GM12878 (cell line): Measurements from ENCODE around the gene POU5F1. TPM values are rescaled to one million over a fixed set of nuclear protein-coding genes. Genes with fewer than 3 reads are reported as not detected.

Source experiments
- ATAC-seq: fragments of 200-7000 bp; cut with Tn5 transposase; 3 replicates; pipeline ENCODE4 v1.9.1; 2020; ENCODE audit warnings: mild to moderate bottlenecking, moderate library complexity
- BruUV-seq: library from RNA; stranded (reverse); fragments of 400-500 nt; replicated peaks from 2 replicates; lab custom pipeline; 2021; lab: Mats Ljungman, UMichigan
- CTCF ChIA-PET: fragments of 300-600 bp; sonication (Branson Sonifier 250); formaldehyde crosslinking; extraction: SDS; loops from one replicate; lab custom pipeline; 2021; ENCODE audit warnings: inconsistent platforms; lab: Yijun Ruan, JAX
- POLR2A ChIA-PET: fragments of 350-600 bp; formaldehyde crosslinking; extraction: SDS; loops from one replicate; lab custom pipeline; 2021; ENCODE audit warnings: inconsistent platforms; lab: Charles Lee
- RAD21 ChIA-PET: fragments of 300-600 bp; sonication (Branson Sonifier 250); formaldehyde crosslinking; loops from one replicate; lab custom pipeline; 2023; ENCODE audit warnings: antibody characterized with exemption; ENCODE audit not compliant: unreplicated experiment; lab: Charles Lee
- SMC1A ChIA-PET: fragments of 300-600 bp; sonication (Branson Sonifier 250); formaldehyde crosslinking; loops from one replicate; lab custom pipeline; 2023; ENCODE audit not compliant: unreplicated experiment, uncharacterized antibody; lab: Charles Lee
- DNase-seq: peaks from one replicate; pipeline ENCODE4 v3.0.0-alpha.2; 2011; ENCODE audit warnings: low read depth, low spot score
- FAIRE-seq: peaks from 3 replicates; lab custom pipeline; 2011; peaks lifted over from hg19 to GRCh38; lab: Jason Lieb, UNC
- H2AFZ ChIP-seq: 2 replicates; pipeline ENCODE4 v1.6.0; 2011; ENCODE audit warnings: low read depth, low read length, control low read depth; ENCODE audit not compliant: control insufficient read depth
- H3K27ac ChIP-seq: 2 replicates; pipeline ENCODE4 v1.5.1; 2011; ENCODE audit warnings: control low read depth; ENCODE audit not compliant: control insufficient read depth, insufficient read depth
- H3K27me3 ChIP-seq, 2 experiments: replicated peaks in 1 of 2; 2 replicates each; pipeline versions ENCODE4 v1.6.0 to v1.6.1; 2011; ENCODE audit warnings: low read length in 1 of 2; ENCODE audit not compliant: control insufficient read depth in 2 of 2, insufficient read depth in 2 of 2
- H3K36me3 ChIP-seq, 2 experiments: 2 replicates each; pipeline ENCODE4 v1.5.1; 2011; ENCODE audit warnings: low read length in 1 of 2; ENCODE audit not compliant: control insufficient read depth in 2 of 2, insufficient read depth in 2 of 2
- H3K4me1 ChIP-seq: 2 replicates; pipeline ENCODE4 v1.6.1; 2011; ENCODE audit warnings: mild to moderate bottlenecking, low read length, moderate library complexity, mixed read lengths; ENCODE audit not compliant: control insufficient read depth, insufficient read depth
- H3K4me2 ChIP-seq: 2 replicates; pipeline ENCODE4 v1.6.0; 2011; ENCODE audit warnings: control low read depth; ENCODE audit not compliant: control insufficient read depth, insufficient read depth
- H3K4me3 ChIP-seq: fragments of 200-600 bp; sonication (generic); 2 replicates; pipeline ENCODE4 v1.5.1; 2016
- H3K79me2 ChIP-seq: 2 replicates; pipeline ENCODE4 v1.6.0; 2011; ENCODE audit warnings: low read length; ENCODE audit not compliant: control insufficient read depth, insufficient read depth
- H3K9ac ChIP-seq: 2 replicates; pipeline ENCODE4 v1.8.0; 2011; ENCODE audit warnings: low read length, control low read depth, mixed read lengths; ENCODE audit not compliant: control insufficient read depth, insufficient read depth
- H3K9me3 ChIP-seq: replicated peaks from 3 replicates; pipeline ENCODE4 v1.5.1; 2011; ENCODE audit warnings: mild to moderate bottlenecking, low read length; ENCODE audit not compliant: control insufficient read depth, insufficient read depth
- H4K20me1 ChIP-seq: 2 replicates; pipeline ENCODE4 v1.6.0; 2011; ENCODE audit not compliant: control insufficient read depth, insufficient read depth
- ATF2 ChIP-seq: IDR thresholded peaks from 2 replicates; pipeline ENCODE4 v1.6.1; 2012; ENCODE audit warnings: low read length, inconsistent platforms
- CHD4 ChIP-seq: fragments of 200-600 bp; sonication (generic); IDR thresholded peaks from 2 replicates; pipeline ENCODE4 v1.6.1; 2016; ENCODE audit warnings: mild to moderate bottlenecking
- CREM ChIP-seq: IDR thresholded peaks from 2 replicates; pipeline ENCODE4 v1.6.1; 2014; ENCODE audit warnings: antibody characterized with exemption, low read depth
- E2F8 ChIP-seq: fragments of 450-650 bp; IDR thresholded peaks from 2 replicates; pipeline ENCODE4 v1.6.1; 2018; ENCODE audit warnings: mild to moderate bottlenecking, low read depth, moderate library complexity; ENCODE audit not compliant: partially characterized antibody
- EZH2 ChIP-seq: IDR thresholded peaks from 2 replicates; pipeline ENCODE4 v1.6.1; 2012; ENCODE audit warnings: low read depth, mild to moderate bottlenecking, control low read depth, inconsistent platforms, low read length, borderline replicate concordance; ENCODE audit not compliant: control insufficient read depth
- IRF5 ChIP-seq: fragments of 450-650 bp; IDR thresholded peaks from 2 replicates; pipeline ENCODE4 v1.6.1; 2017; ENCODE audit warnings: borderline replicate concordance
- MEF2B ChIP-seq: fragments of 450-650 bp; IDR thresholded peaks from 2 replicates; pipeline ENCODE4 v1.6.1; 2018; ENCODE audit warnings: mild to moderate bottlenecking, moderate library complexity; ENCODE audit not compliant: partially characterized antibody, poor library complexity, severe bottlenecking
- NR2C2 ChIP-seq: IDR thresholded peaks from 2 replicates; pipeline ENCODE4 v1.6.1; 2011; ENCODE audit warnings: borderline replicate concordance, low read depth; ENCODE audit not compliant: control insufficient read depth, insufficient read length
- RAD51 ChIP-seq: fragments of 450-650 bp; IDR thresholded peaks from 2 replicates; pipeline ENCODE4 v1.6.1; 2016; ENCODE audit warnings: moderate library complexity, mild to moderate bottlenecking, inconsistent platforms
- RBBP5 ChIP-seq: fragments of 200-600 bp; sonication (generic); conservative IDR thresholded peaks from 2 replicates; pipeline ENCODE4 v1.6.1; 2016
- TCF7 ChIP-seq: IDR thresholded peaks from 2 replicates; pipeline ENCODE4 v1.6.1; 2014; ENCODE audit warnings: antibody characterized with exemption, borderline replicate concordance
- ZBTB40 ChIP-seq: fragments of 450-650 bp; IDR thresholded peaks from 2 replicates; pipeline ENCODE4 v1.6.1; 2016; ENCODE audit warnings: mild to moderate bottlenecking, moderate library complexity, borderline replicate concordance
- ZSCAN29 ChIP-seq: fragments of 450-650 bp; IDR thresholded peaks from 2 replicates; pipeline ENCODE4 v1.6.1; 2017; ENCODE audit warnings: mild to moderate bottlenecking, moderate library complexity
- WGBS: methylation state at CpG from one replicate; pipeline ENCODE4 v1.1.6; 2016; ENCODE audit warnings: low lambda C conversion rate; ENCODE audit not compliant: insufficient replicate concordance, insufficient coverage; ENCODE audit errors: missing lambda C conversion rate; 5-methylcytosine and 5-hydroxymethylcytosine counted together
- in situ Hi-C: fragments of 300-500 bp; cut with MboI; formaldehyde crosslinking; loops from 9 replicates; pipeline ENCODE4 v1.14.3; 2018; ENCODE audit warnings: mixed read lengths
- intact Hi-C: fragments of 100-400 bp; cut with micrococcal nuclease; formaldehyde crosslinking; loops from one replicate; pipeline ENCODE4 v1.14.2; 2022; ENCODE audit not compliant: unreplicated experiment
- polyA plus RNA-seq, 11 experiments: library from polyadenylated mRNA; depleted of rRNA in 4 of 11; unstranded in 6 of 11; stranded (reverse) in 5 of 11; fragments of >200 nt; fragmentation: Nextera tagmentation in 4 of 11; fragmentation: Illumina TruSeq in 1 of 11; extraction: Ambion mirVana in 4 of 11; extraction: Trizol in 1 of 11; gene quantifications; 1 replicate in 1 of 11; 2 replicates in 10 of 11; pipeline versions ENCODE4 v1.2.1 to v1.2.3, GENCODE V29; 2011 to 2016; ENCODE audit warnings: inconsistent platforms in 2 of 11, missing spikeins in 2 of 11, low read depth in 1 of 11
- total RNA-seq, 4 experiments: library from RNA; depleted of rRNA in 3 of 4; stranded (reverse); fragments of >200 nt in 3 of 4; fragmentation: Illumina TruSeq in 1 of 4; extraction: Trizol in 1 of 4; gene quantifications; 2 replicates each; pipeline versions ENCODE4 v1.2.1 to v1.2.3, GENCODE V29; 2013 to 2021

The POU5F1 gene
- total and polyA plus RNA-seq, 10 of the 15 experiments (the other 5 are each of a cell fraction or from before 2014, with no cell fraction given) = 1.4 to 5.5 (median 3.2) TPM

GRCh38 chr6:31214516-31214915 is 44.0 kb upstream of the POU5F1 start:
- WGBS = 0% methylated on average over 1 of the region's 1 CpG

More at GRCh38 chr6:31214516-31214915, 44.0 kb upstream of the POU5F1 start:
- H3K36me3 ChIP-seq = no peaks in the 10 kb centered on the region
- H2AFZ ChIP-seq = no peak overlapping the region
- no peaks in the 10 kb centered on the region for H3K4me1 ChIP-seq
- no peak for TF ChIP-seq ZSCAN29
- TF ChIP-seq EZH2 = no peak
- no peak for TF ChIP-seq CREM
- no peak for TF ChIP-seq RAD51
- no peak for TF ChIP-seq ZBTB40
- no peak for TF ChIP-seq RBBP5
- TF ChIP-seq E2F8 = no peak
- TF ChIP-seq IRF5 = no peak
- no peak for TF ChIP-seq ATF2
- TF ChIP-seq TCF7 = no peak
- no peak for TF ChIP-seq CHD4
- TF ChIP-seq MEF2B = no peak
- no peak for TF ChIP-seq NR2C2
- TF ChIP-seq, all 136 proteins: peak for 0
- FAIRE-seq = no peak
- no peaks in the 10 kb centered on the region; the same call in 1 of the 2 replicates for H4K20me1 ChIP-seq
- no peak overlapping the region for H3K27ac ChIP-seq
- POLR2A ChIA-PET = no interaction called here
- H3K4me3 ChIP-seq = no peak overlapping the region
- no peak overlapping the region for H3K9ac ChIP-seq
- no peak for DNase-seq
- H3K9me3 ChIP-seq = peaks cover 4% of the 10 kb centered on the region
- no peak overlapping the region for H3K4me2 ChIP-seq
- CTCF ChIA-PET = no interaction called here
- in situ Hi-C loops (no loop called here), intact Hi-C loops (no loop called here)
- H3K27me3 ChIP-seq = no peaks in the 10 kb centered on the region
- SMC1A ChIA-PET = no interaction called here
- no peak for ATAC-seq
- H3K79me2 ChIP-seq = no peaks in the 10 kb centered on the region
- no TSS peak for BruUV-seq
- RAD21 ChIA-PET = no interaction called here
